ENCODE measurements around the gene PRPF4.
"Not testable (repeated sequence)": the region's sequence is repeated elsewhere in the genome, so short reads cannot be mapped to it uniquely, and the experiment has no call there.

PRPF4 gene

GRCh38 chr9:113249661-113250060 is 25.8 kb upstream of the PRPF4 start:
- H3K4me3 Mint-ChIP-seq; H3K36me3 Mint-ChIP-seq (ENCODE audit: insufficient read depth); ATAC-seq (replicated peaks); H3K9me3 Mint-ChIP-seq; H3K27ac Mint-ChIP-seq; H3K4me1 Mint-ChIP-seq (ENCODE audit: low read depth in 2 of 2); DNase-seq; H3K27me3 Mint-ChIP-seq: not testable (repeated sequence)

- Mint-ChIP-seq H3K4me3 (no peak overlapping the region), H3K36me3 (ENCODE audit: insufficient read depth) (peaks cover 3% of the 10 kb centered on the region), H3K9me3 (no peaks in the 10 kb centered on the region), H3K4me1 (ENCODE audit: low read depth in 2 of 2) (no peaks in the 10 kb centered on the region), H3K27ac (no peak overlapping the region), H3K27me3 (no peaks in the 10 kb centered on the region)
- no peak for DNase-seq
- ATAC-seq (replicated peaks), result no peak
These were observed 24.7 kb upstream of the PRPF4 start for GRCh38 chr9:113250807-113251206.

DNA sequence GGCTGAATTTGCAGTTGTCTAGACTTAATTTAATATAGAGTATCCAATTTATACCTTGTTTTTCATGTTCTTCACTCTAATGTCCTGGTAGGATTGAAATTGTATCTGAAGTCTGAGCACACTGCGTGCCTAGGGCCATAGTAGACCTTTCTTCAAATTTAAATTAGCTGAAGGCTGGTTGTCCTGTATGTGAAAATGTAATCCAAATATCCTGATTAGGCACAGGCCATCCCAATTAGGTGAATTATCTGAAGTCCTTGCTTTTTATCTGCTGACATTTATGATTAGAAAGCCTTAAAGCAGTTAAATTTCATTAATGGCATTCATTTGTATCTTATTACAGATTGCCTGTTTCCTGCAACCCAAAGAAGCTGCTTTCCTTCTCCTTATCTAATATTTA is 20.5 kb upstream of the PRPF4 start:
- ATAC-seq (replicated peaks), result no peak
- DNase-seq, result no peak
- Mint-ChIP-seq H3K9me3 (no peaks in the 10 kb centered on the region), H3K27ac (no peak overlapping the region), H3K4me3 (no peak overlapping the region), H3K36me3 (ENCODE audit: insufficient read depth) (peaks cover 21% of the 10 kb centered on the region), H3K27me3 (no peaks in the 10 kb centered on the region), H3K4me1 (ENCODE audit: low read depth in 2 of 2) (no peaks in the 10 kb centered on the region)

DNA sequence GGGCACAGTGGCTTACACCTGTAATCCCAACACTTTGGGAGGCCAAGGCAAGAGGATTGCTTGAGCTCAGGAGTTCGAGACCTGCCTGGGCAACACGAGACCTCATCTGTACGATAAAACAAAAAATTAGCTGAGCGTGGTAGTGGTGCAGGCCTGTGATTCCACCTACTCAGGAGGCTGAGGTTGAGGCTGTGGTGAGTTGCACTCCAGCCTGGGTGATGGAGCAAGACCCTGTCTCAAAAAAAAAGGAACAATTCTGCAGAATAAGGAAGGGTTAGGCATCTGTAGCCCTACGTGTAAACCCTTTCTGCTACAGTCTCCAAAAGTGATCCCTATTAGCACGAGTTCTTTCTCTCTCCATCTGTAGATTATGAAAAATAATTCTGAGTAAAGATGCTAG is 20.0 kb upstream of the PRPF4 start:
- Mint-ChIP-seq H3K36me3 (ENCODE audit: insufficient read depth) (peaks cover 25% of the 10 kb centered on the region), H3K9me3 (no peaks in the 10 kb centered on the region), H3K27ac (no peak overlapping the region), H3K4me1 (ENCODE audit: low read depth in 2 of 2) (no peaks in the 10 kb centered on the region), H3K27me3 (no peaks in the 10 kb centered on the region), H3K4me3 (no peak overlapping the region)
- ATAC-seq (replicated peaks), result no peak
- no peak for DNase-seq

DNA sequence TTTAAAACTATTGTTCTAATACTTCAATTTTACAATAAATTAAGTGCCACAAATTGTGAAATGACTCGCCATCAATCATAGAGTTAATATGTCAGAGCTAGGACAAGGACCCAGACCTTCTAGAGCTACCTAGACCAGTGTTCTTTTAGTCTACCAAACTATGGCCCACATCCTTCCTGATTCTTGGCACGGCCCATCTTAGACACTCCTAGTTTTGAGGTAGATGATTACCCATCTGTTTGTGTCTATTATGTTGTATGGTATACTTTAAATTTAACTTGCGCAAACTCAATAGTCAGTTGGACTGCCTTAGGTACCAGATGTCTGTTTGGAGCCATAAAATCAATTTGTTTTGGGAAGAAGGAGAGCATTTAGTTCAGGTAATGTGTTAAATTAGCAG is 17.6 kb upstream of the PRPF4 start:
- no peak for ATAC-seq (replicated peaks)
- H3K36me3 Mint-ChIP-seq (ENCODE audit: insufficient read depth), result peaks cover 26% of the 10 kb centered on the region
- H3K27me3 Mint-ChIP-seq, result no peaks in the 10 kb centered on the region
- DNase-seq, result no peak
- no peaks in the 10 kb centered on the region for H3K4me1 Mint-ChIP-seq (ENCODE audit: low read depth in 2 of 2)
- no peaks in the 10 kb centered on the region for H3K9me3 Mint-ChIP-seq
- H3K4me3 Mint-ChIP-seq, result no peak overlapping the region
- no peak overlapping the region for H3K27ac Mint-ChIP-seq

DNA sequence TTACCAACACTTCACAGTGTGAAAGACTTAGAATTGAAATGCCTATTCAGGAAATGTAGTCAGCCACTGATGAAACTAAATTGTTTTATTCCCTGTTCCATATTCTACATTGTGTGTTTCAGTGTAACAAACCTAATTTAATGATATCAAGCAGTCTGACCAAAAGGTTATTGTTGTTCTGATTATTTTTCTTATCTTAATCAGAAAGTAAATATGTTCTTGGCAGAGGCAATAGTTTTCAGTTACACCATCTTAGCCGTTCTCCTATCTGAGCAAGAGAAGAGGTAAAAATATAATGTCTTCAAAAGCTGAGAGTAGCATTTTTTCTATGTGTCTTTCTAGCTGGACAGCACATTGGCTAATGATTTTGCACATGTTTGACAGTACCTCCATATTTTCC is 17.2 kb upstream of the PRPF4 start:
- no peaks in the 10 kb centered on the region for H3K4me1 Mint-ChIP-seq (ENCODE audit: low read depth in 2 of 2)
- H3K27me3 Mint-ChIP-seq, result no peaks in the 10 kb centered on the region
- H3K36me3 Mint-ChIP-seq (ENCODE audit: insufficient read depth), result peaks cover 26% of the 10 kb centered on the region
- H3K27ac Mint-ChIP-seq, result no peak overlapping the region
- no peaks in the 10 kb centered on the region for H3K9me3 Mint-ChIP-seq
- DNase-seq, result no peak
- H3K4me3 Mint-ChIP-seq, result no peak overlapping the region
- no peak for ATAC-seq (replicated peaks)

DNA sequence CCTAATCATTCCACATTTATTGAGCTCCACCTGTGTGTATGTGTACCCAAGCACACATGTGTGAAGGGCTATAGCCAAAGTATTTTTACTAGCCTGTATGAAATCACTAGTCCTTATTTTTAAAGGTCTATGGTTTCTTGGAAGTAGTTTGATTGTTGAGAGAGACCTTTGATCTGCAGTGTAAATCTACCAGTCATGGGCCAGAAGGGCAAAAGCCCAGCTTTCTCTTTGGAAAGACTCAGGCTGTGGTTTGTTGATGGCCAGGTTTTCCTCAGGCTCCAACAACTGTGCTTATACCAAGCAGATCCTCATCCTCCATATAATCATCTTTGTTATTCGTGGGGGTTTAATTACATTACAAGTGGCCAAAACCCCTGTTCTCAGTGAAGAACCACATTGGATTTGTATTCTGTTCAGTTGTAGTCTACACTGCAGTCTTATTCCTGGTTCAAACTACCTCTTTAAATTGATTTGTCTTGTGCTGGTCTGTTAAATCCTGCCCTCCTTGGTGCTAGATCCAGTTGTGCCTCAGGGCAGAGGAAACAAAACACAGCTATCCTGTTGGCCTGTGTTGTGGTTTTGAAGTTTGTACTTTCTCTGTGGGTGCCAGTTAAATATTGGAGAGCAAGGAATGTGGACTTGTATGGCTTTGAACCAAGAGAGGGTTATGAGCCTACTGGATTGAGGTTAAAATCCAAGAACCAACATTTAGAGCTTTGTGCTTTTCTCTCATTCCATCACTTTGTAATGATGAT is 13.4 kb upstream of the PRPF4 start:
- H3K4me3 Mint-ChIP-seq, result no peak overlapping the region
- ATAC-seq (replicated peaks) (no peak), DNase-seq (no peak)
- peak overlapping the region in 1 of 2 donors; percentile 35 for H3K27ac Mint-ChIP-seq
- H3K27me3 Mint-ChIP-seq, result no peaks in the 10 kb centered on the region
- H3K4me1 Mint-ChIP-seq (ENCODE audit: low read depth in 2 of 2), result no peaks in the 10 kb centered on the region
- H3K36me3 Mint-ChIP-seq (ENCODE audit: insufficient read depth), result peaks cover 30% of the 10 kb centered on the region
- no peaks in the 10 kb centered on the region for H3K9me3 Mint-ChIP-seq

GRCh38 chr9:113266174-113266573 is 9.3 kb upstream of the PRPF4 start:
- Mint-ChIP-seq H3K27me3 (no peaks in the 10 kb centered on the region), H3K4me3 (no peak overlapping the region), H3K36me3 (ENCODE audit: insufficient read depth) (peaks cover 40% of the 10 kb centered on the region), H3K27ac (peak overlapping the region in 1 of 2 donors; percentile 19), H3K4me1 (ENCODE audit: low read depth in 2 of 2) (peaks cover 5 to 17% of the 10 kb centered on the region in 2 donors), H3K9me3 (no peaks in the 10 kb centered on the region)
- ATAC-seq (replicated peaks) (no peak), DNase-seq (no peak)

GRCh38 chr9:113267911-113268566 is 7.4 kb upstream of the PRPF4 start:
- H3K36me3 Mint-ChIP-seq (ENCODE audit: insufficient read depth), result peaks cover 52% of the 10 kb centered on the region
- peak overlapping the region in 1 of 2 donors; percentile 42 for H3K27ac Mint-ChIP-seq
- DNase-seq (no peak), ATAC-seq (replicated peaks) (no peak)
- H3K9me3 Mint-ChIP-seq, result no peaks in the 10 kb centered on the region
- no peaks in the 10 kb centered on the region for H3K27me3 Mint-ChIP-seq
- no peak overlapping the region for H3K4me3 Mint-ChIP-seq
- peaks cover 5 to 18% of the 10 kb centered on the region in 2 donors for H3K4me1 Mint-ChIP-seq (ENCODE audit: low read depth in 2 of 2)

DNA sequence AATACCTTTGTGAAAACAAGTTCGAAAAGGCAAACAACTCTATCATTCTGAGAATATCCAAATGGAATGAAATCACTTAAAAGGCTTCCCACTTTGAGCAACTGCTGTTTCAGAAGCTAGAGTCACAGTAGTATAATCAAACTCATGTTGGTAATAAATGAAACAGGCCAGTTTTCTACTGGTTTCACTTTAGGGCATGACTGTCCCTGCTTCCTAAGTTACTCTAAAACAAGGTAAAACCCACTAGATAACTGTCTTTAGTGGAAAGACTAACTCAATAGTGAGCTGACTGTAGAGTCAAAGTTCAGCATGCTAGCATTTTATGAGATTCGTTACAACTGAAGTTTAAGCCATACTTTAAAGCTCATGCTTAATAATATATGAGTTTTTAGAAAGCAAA is 6.1 kb upstream of the PRPF4 start:
- no peaks in the 10 kb centered on the region for H3K27me3 Mint-ChIP-seq
- H3K9me3 Mint-ChIP-seq, result no peaks in the 10 kb centered on the region
- peaks cover 57% of the 10 kb centered on the region for H3K36me3 Mint-ChIP-seq (ENCODE audit: insufficient read depth)
- no peak for DNase-seq
- H3K4me3 Mint-ChIP-seq, result no peak overlapping the region
- H3K4me1 Mint-ChIP-seq (ENCODE audit: low read depth in 2 of 2), result peaks cover 8 to 18% of the 10 kb centered on the region in 2 donors
- H3K27ac Mint-ChIP-seq, result peak overlapping the region in 1 of 2 donors; percentile 87
- no peak for ATAC-seq (replicated peaks)

- peaks cover 8 to 18% of the 10 kb centered on the region in 2 donors for H3K4me1 Mint-ChIP-seq (ENCODE audit: low read depth in 2 of 2)
- H3K27ac Mint-ChIP-seq, result peak overlapping the region; percentile 9 to 87
- ATAC-seq (replicated peaks) (no peak), DNase-seq (no peak)
- H3K4me3 Mint-ChIP-seq, result no peak overlapping the region
- H3K27me3 Mint-ChIP-seq, result no peaks in the 10 kb centered on the region
- peaks cover 57% of the 10 kb centered on the region for H3K36me3 Mint-ChIP-seq (ENCODE audit: insufficient read depth)
- no peaks in the 10 kb centered on the region for H3K9me3 Mint-ChIP-seq
These were observed 5.6 kb upstream of the PRPF4 start for GRCh38 chr9:113269871-113270270.

- Mint-ChIP-seq H3K9me3 (no peaks in the 10 kb centered on the region), H3K27ac (no peak overlapping the region), H3K4me1 (ENCODE audit: low read depth in 2 of 2) (peaks cover 9 to 14% of the 10 kb centered on the region in 2 donors), H3K27me3 (no peaks in the 10 kb centered on the region), H3K4me3 (no peak overlapping the region), H3K36me3 (ENCODE audit: insufficient read depth) (peaks cover 40% of the 10 kb centered on the region)
- ATAC-seq (replicated peaks) (peak; percentile 15), DNase-seq (peak; percentile 47 to 48 (median 48))
These were observed 843 bp upstream of the PRPF4 start for GRCh38 chr9:113274474-113275156.

GRCh38 chr9:113278840-113279239 is 3.4 kb downstream of the PRPF4 start:
- no peaks in the 10 kb centered on the region for H3K27me3 Mint-ChIP-seq
- DNase-seq, result no peak
- ATAC-seq (replicated peaks), result no peak
- no peaks in the 10 kb centered on the region for H3K9me3 Mint-ChIP-seq
- H3K27ac Mint-ChIP-seq, result no peak overlapping the region
- H3K4me1 Mint-ChIP-seq (ENCODE audit: low read depth in 2 of 2), result peaks cover 0 to 9% of the 10 kb centered on the region in 2 donors
- H3K36me3 Mint-ChIP-seq (ENCODE audit: insufficient read depth), result peaks cover 47% of the 10 kb centered on the region
- no peak overlapping the region for H3K4me3 Mint-ChIP-seq

DNA sequence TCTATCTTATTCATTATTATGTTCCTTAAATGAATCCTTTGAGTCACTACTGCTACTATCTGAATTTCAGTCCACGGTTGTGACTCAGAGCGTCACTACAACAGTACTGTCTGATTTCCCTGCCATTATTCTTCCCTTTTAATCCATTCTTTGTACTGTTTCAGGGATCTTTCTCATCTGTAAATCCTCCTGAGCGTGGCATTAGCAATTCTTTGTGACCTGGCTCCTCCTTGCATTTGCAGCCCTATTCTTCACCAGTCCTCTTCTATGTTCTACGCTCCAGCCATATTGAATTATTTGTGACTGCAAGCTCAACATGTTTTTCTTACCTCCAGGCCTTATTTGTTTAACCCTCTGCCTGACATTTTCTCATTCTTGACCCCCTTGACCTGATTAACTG is 5.9 kb downstream of the PRPF4 start:
- Mint-ChIP-seq H3K36me3 (ENCODE audit: insufficient read depth) (peaks cover 67% of the 10 kb centered on the region), H3K27me3 (no peaks in the 10 kb centered on the region), H3K4me3 (no peak overlapping the region), H3K27ac (peak overlapping the region; percentile 16 to 17), H3K4me1 (ENCODE audit: low read depth in 2 of 2) (peaks cover 0 to 6% of the 10 kb centered on the region in 2 donors), H3K9me3 (no peaks in the 10 kb centered on the region)
- no peak for DNase-seq
- no peak for ATAC-seq (replicated peaks)

Data from effector memory CD8-positive, alpha-beta T cell (primary cell).